GM19351 (cell line): ENCODE data around the gene LGALS7.
"Not testable (repeated sequence)": the region's sequence is repeated elsewhere in the genome, so short reads cannot be mapped to it uniquely, and the experiment has no call there.

Experiments used
- ATAC-seq: cut with Tn5 transposase; IDR thresholded peaks from one replicate; pipeline ENCODE4 v1.9.1; 2021; ENCODE audit warnings: mild to moderate bottlenecking, moderate library complexity; ENCODE audit not compliant: unreplicated experiment

LGALS7 gene

GRCh38 chr19:38773469-38774177, at the start of gene LGALS7:
LGALS7 (minus strand) TSS chr19:38773517; CDS start chr19:38773492, 25 bp downstream.
- ATAC-seq = no peak

- ATAC-seq = not testable (repeated sequence)
These were observed 48.0 kb upstream of the LGALS7 start for GRCh38 chr19:38821230-38821825.

- no peak for ATAC-seq
These were observed 46.1 kb upstream of the LGALS7 start for GRCh38 chr19:38819231-38819920.

- ATAC-seq = no peak
These were observed 43.8 kb upstream of the LGALS7 start for GRCh38 chr19:38817081-38817480.

GRCh38 chr19:38816131-38816750, 42.9 kb upstream of the LGALS7 start:
- ATAC-seq = no peak

- ATAC-seq = no peak
These were observed 42.0 kb upstream of the LGALS7 start for GRCh38 chr19:38815059-38816001.

- not testable (repeated sequence) for ATAC-seq
These were observed 40.6 kb upstream of the LGALS7 start for GRCh38 chr19:38813932-38814331.

- no peak for ATAC-seq
These were observed 40.0 kb upstream of the LGALS7 start for GRCh38 chr19:38813323-38813722.

- ATAC-seq = no peak
These were observed 39.6 kb upstream of the LGALS7 start, which contains the start of gene LGALS4 for GRCh38 chr19:38812841-38813320. LGALS4 (minus strand) TSS chr19:38812945; CDS start chr19:38812886, 59 bp downstream.

GRCh38 chr19:38812009-38812840, 38.9 kb upstream of the LGALS7 start:
- no peak for ATAC-seq

GRCh38 chr19:38809592-38810252, 36.4 kb upstream of the LGALS7 start:
- ATAC-seq = no peak

- ATAC-seq = no peak
These were observed 35.4 kb upstream of the LGALS7 start for GRCh38 chr19:38808741-38809140.

GRCh38 chr19:38807374-38808098, 34.2 kb upstream of the LGALS7 start:
- ATAC-seq = not testable (repeated sequence)

- ATAC-seq = no peak
These were observed 33.1 kb upstream of the LGALS7 start for GRCh38 chr19:38806371-38806770.

GRCh38 chr19:38805180-38805579, 31.9 kb upstream of the LGALS7 start:
- ATAC-seq = no peak

- ATAC-seq = no peak
These were observed 30.2 kb upstream of the LGALS7 start for GRCh38 chr19:38803543-38803942.

- no peak for ATAC-seq
These were observed 28.2 kb upstream of the LGALS7 start for GRCh38 chr19:38801359-38802095.
